ENCODE data around the gene DDAH2. TPM values are rescaled to one million over a fixed set of nuclear protein-coding genes. Genes with fewer than 3 reads are reported as not detected.

DDAH2 gene
- total and polyA plus RNA-seq, 10 of the 15 experiments (the other 5 are each of a cell fraction or from before 2014, with no cell fraction given): 0.35 to 9.9 (median 6.2) TPM

GRCh38 chr6:31692886-31693285, 36.2 kb downstream of the DDAH2 start (continued):
- TF ChIP-seq IRF5 (IDR thresholded peaks at IDR 0.05; ENCODE audit: borderline replicate concordance): no peak

GRCh38 chr6:31692353-31692752, 36.7 kb downstream of the DDAH2 start:
- DNase-seq (ENCODE audit: low read depth, low spot score) (no peak), ATAC-seq (no peak), FAIRE-seq (no peak)
- BruUV-seq (replicated peaks): no TSS peak
- no peaks in the 10 kb centered on the region for H3K27me3 ChIP-seq (replicated peaks in 1 of 2; ENCODE audit: control insufficient read depth in 2 of 2, insufficient read depth in 2 of 2, low read length in 1 of 2)
- SMC1A ChIA-PET (ENCODE audit: uncharacterized antibody, unreplicated experiment): no interaction called here
- H3K9me3 ChIP-seq (replicated peaks; ENCODE audit: control insufficient read depth, insufficient read depth, low read length): no peaks in the 10 kb centered on the region
- no peak overlapping the region for H3K27ac ChIP-seq (ENCODE audit: control insufficient read depth, insufficient read depth)
- H3K9ac ChIP-seq (ENCODE audit: control insufficient read depth, insufficient read depth, low read length): no peak overlapping the region
- in situ Hi-C loops (cut with MboI) (no loop called here), intact Hi-C loops (cut with micrococcal nuclease; ENCODE audit: unreplicated experiment) (no loop called here)
- no peak overlapping the region for H2AFZ ChIP-seq (ENCODE audit: control insufficient read depth, low read depth, low read length)
- H3K4me1 ChIP-seq (ENCODE audit: control insufficient read depth, insufficient read depth, low read length): no peaks in the 10 kb centered on the region
- POLR2A ChIA-PET: interaction anchor here (1.1 to 2.2 kb wide), 2 partner anchors 46 to 140 kb away, joined by 5 to 11 read pairs; no protein-coding TSS in a partner anchor
- no peaks in the 10 kb centered on the region for H4K20me1 ChIP-seq (ENCODE audit: control insufficient read depth, insufficient read depth)
- no peak overlapping the region for H3K4me3 ChIP-seq
- 92% methylated on average over 4 of the region's 4 CpGs for WGBS (ENCODE audit: insufficient coverage, insufficient replicate concordance, low lambda C conversion rate, missing lambda C conversion rate)
- no peak overlapping the region for H3K4me2 ChIP-seq (ENCODE audit: control insufficient read depth, insufficient read depth)
- peaks cover 17 to 40% of the 10 kb centered on the region in 2 experiments for H3K36me3 ChIP-seq (ENCODE audit: control insufficient read depth in 2 of 2, insufficient read depth in 2 of 2, low read length in 1 of 2)
- CTCF ChIA-PET: interaction anchor here (0.7 kb wide), 1 partner anchor 46 kb away, joined by 3 read pairs; no protein-coding TSS in a partner anchor
- RAD21 ChIA-PET (ENCODE audit: unreplicated experiment): no interaction called here
- no peaks in the 10 kb centered on the region for H3K79me2 ChIP-seq (ENCODE audit: control insufficient read depth, insufficient read depth, low read length)
- TF ChIP-seq IRF5 (IDR thresholded peaks at IDR 0.05; ENCODE audit: borderline replicate concordance) (no peak), SUPT20H (IDR thresholded peaks at IDR 0.05; ENCODE audit: borderline replicate concordance, control insufficient read depth, low read depth, low read length) (no peak), NBN (IDR thresholded peaks at IDR 0.05) (no peak), ZBTB40 (IDR thresholded peaks at IDR 0.05; ENCODE audit: borderline replicate concordance) (no peak), KLF5 (IDR thresholded peaks at IDR 0.05; ENCODE audit: partially characterized antibody) (no peak), ZNF687 (IDR thresholded peaks at IDR 0.05) (no peak), NR2C1 (IDR thresholded peaks at IDR 0.05) (no peak), HCFC1 (IDR thresholded peaks at IDR 0.05; ENCODE audit: low read length) (no peak), RUNX3 (IDR thresholded peaks at IDR 0.05; ENCODE audit: low read length) (no peak), SRF (IDR thresholded peaks at IDR 0.05; ENCODE audit: low read depth in 2 of 2, low read length in 2 of 2) (no peak)
